Activated T-helper 17 cell treated with anti-CD3 and anti-CD28 coated beads, Interleukin-2, amount 50 U/mL, for 72 hours (primary cell): ENCODE measurements around the gene PLCH1. TPM values are rescaled to one million over a fixed set of nuclear protein-coding genes. Genes with fewer than 3 reads are reported as not detected.

Experiments used
- ATAC-seq: fragments of 150-1000 bp; cut with Tn5 transposase; replicated peaks from 2 replicates; pipeline ENCODE4 v1.10.0; 2021; ENCODE audit warnings: mild to moderate bottlenecking, moderate library complexity
- H3K27ac Mint-ChIP-seq: one replicate; pipeline ENCODE4 v1.8.0; 2022; ENCODE audit warnings: mixed read lengths
- H3K27me3 Mint-ChIP-seq: one replicate; pipeline ENCODE4 v1.8.0; 2022; ENCODE audit warnings: mixed read lengths
- H3K36me3 Mint-ChIP-seq: one replicate; pipeline ENCODE4 v1.8.0; 2022; ENCODE audit warnings: low read depth, mild to moderate bottlenecking, mixed read lengths
- H3K4me1 Mint-ChIP-seq: one replicate; pipeline ENCODE4 v1.8.0; 2022; ENCODE audit warnings: mixed read lengths
- H3K4me3 Mint-ChIP-seq: one replicate; pipeline ENCODE4 v1.8.0; 2022; ENCODE audit warnings: mild to moderate bottlenecking, mixed read lengths
- H3K9me3 Mint-ChIP-seq: one replicate; pipeline ENCODE4 v1.8.0; 2022; ENCODE audit warnings: mixed read lengths
- total RNA-seq, 2 donors: library from RNA; stranded (reverse); gene quantifications; one replicate each; pipeline ENCODE4 v1.2.3, GENCODE V29; 2022

The PLCH1 gene
- total RNA-seq, 2 donors from 2014 or later, result 0.24 TPM; not detected in 1

DNA sequence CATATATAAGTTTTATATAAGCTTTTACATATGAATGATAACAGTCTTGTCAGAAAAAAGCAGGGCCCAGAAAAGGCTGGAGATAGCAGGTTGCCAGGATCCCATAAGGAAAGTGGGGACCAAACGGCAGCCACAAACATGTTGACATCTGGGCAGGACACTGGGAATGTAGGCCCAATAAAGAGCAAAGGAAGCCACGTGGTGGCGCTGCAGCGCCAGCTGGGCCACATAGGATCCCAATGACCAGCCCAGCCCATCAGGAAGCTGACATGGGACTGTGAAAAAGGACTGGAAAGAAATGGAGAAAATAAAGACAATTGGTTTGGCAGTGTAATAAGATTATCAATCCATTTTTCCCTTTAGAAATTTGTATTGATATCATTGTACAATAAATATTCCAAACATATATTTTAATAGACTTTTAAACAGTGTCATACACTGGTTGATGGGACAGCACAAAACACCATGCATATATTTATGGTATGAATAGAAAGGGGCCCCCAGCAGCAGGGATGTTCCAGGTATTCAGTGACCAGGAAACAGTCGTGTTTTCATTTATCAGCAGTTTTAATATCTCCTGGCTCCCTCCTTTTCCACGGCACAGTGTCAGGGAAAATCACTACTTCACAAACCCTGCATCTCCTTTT lies 362.4 kb downstream of the PLCH1 start:
- H3K27me3 Mint-ChIP-seq, result peaks cover 11% of the 10 kb centered on the region
- no peaks in the 10 kb centered on the region for H3K9me3 Mint-ChIP-seq
- H3K4me1 Mint-ChIP-seq, result no peaks in the 10 kb centered on the region
- ATAC-seq, result no peak
- H3K27ac Mint-ChIP-seq, result no peak overlapping the region
- no peak overlapping the region for H3K4me3 Mint-ChIP-seq
- no peaks in the 10 kb centered on the region for H3K36me3 Mint-ChIP-seq

DNA sequence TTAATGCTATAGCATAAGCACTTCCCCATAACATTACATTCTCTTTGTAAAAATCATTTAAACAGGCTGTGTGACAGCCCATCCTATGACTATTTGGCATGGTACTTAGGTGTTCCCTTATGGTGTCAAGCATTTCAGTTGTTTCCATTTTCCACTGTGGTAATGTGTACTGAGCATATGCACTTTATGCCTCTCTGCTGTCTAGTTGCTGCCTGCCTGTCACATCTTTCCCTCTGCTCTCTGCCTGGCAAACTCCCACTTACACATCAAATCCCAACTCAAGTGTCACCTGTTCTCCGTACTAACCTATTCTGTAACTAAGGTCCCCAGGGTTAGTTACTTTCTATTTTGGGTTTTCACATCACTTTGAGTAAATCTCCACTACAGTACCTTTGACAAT lies 367.0 kb downstream of the PLCH1 start:
- no peaks in the 10 kb centered on the region for H3K4me1 Mint-ChIP-seq
- no peaks in the 10 kb centered on the region for H3K9me3 Mint-ChIP-seq
- no peak for ATAC-seq
- no peak overlapping the region for H3K27ac Mint-ChIP-seq
- H3K27me3 Mint-ChIP-seq, result peaks cover 5% of the 10 kb centered on the region
- H3K36me3 Mint-ChIP-seq, result no peaks in the 10 kb centered on the region
- no peak overlapping the region for H3K4me3 Mint-ChIP-seq

DNA sequence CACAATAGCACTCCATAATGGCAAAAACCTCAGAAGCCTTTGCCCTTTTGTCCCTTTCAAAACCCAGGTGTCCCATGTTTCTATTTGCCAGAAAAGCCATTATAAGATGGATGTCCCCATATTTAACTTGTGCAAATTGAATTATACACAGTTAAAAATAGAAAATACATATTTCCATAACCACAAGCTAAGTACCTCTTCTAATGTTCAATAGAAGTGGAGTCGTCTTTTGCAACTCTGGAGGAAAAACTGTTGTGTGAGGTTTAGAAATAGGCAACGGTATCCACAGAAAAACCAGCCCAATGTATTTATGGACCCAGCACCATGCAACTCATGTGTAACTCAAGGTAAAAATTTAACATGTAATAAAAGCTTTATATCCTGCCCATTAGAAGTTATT lies 367.8 kb downstream of the PLCH1 start:
- H3K4me3 Mint-ChIP-seq, result no peak overlapping the region
- no peak overlapping the region for H3K27ac Mint-ChIP-seq
- no peaks in the 10 kb centered on the region for H3K4me1 Mint-ChIP-seq
- H3K27me3 Mint-ChIP-seq, result peaks cover 5% of the 10 kb centered on the region
- H3K36me3 Mint-ChIP-seq, result no peaks in the 10 kb centered on the region
- no peaks in the 10 kb centered on the region for H3K9me3 Mint-ChIP-seq
- ATAC-seq, result no peak

DNA sequence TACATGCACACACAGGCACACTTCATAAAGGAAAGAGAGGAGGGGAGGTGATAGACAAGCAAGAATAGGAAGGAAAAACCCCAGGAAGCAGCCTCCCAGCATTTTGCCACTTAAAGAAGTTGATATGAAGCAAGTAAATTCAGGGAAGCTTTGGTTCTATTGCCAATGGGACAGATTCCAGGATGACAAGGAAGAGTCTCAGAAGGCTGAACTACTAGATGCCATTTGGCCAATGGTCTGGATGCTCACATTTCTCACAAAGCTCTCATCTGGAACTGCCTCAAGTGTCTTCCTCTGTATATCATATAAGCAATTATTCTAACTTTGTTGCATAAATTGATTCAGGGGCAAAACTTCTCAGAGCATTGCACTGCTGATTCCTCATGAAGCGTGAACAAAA lies 372.6 kb downstream of the PLCH1 start:
- Mint-ChIP-seq H3K4me1 (no peaks in the 10 kb centered on the region), H3K4me3 (no peak overlapping the region), H3K27me3 (no peaks in the 10 kb centered on the region), H3K9me3 (no peaks in the 10 kb centered on the region), H3K36me3 (no peaks in the 10 kb centered on the region), H3K27ac (no peak overlapping the region)
- no peak for ATAC-seq

DNA sequence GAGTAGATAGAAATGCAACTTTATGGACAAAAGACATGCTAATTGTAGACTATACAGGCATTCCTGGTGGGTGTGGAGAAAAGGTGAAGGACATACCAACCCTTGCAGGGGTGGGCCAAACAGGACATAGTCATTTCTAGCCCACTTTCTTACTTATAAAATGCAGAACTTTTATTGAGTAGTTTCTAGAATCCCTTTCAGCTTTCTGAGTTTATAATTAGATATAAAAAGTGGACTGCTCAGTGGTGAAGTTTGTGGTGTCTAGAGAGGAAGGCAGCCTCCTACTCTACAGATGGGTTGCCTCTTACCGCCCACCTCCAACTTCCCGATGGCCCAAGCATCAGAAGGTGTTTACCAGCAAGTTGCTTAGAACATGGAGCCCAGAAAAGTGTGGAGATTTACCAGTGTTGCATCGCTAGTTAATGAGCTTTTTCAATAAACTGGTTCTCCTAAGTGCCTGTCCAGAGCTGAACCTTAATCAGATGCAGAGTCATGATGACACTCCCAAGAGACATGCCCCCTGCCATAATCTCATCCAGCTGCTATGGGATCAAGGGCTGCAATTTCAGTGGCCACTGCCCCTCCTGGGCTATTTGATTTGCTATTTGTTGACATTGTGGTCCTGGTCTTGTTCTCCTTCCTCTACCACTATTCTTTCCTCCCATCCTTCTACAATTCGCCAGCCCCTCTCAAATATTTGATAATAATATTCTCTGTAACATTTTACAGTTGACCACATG lies 373.9 kb downstream of the PLCH1 start:
- no peak overlapping the region for H3K27ac Mint-ChIP-seq
- no peaks in the 10 kb centered on the region for H3K9me3 Mint-ChIP-seq
- ATAC-seq, result no peak
- H3K4me3 Mint-ChIP-seq, result no peak overlapping the region
- H3K4me1 Mint-ChIP-seq, result no peaks in the 10 kb centered on the region
- H3K27me3 Mint-ChIP-seq, result no peaks in the 10 kb centered on the region
- no peaks in the 10 kb centered on the region for H3K36me3 Mint-ChIP-seq

DNA sequence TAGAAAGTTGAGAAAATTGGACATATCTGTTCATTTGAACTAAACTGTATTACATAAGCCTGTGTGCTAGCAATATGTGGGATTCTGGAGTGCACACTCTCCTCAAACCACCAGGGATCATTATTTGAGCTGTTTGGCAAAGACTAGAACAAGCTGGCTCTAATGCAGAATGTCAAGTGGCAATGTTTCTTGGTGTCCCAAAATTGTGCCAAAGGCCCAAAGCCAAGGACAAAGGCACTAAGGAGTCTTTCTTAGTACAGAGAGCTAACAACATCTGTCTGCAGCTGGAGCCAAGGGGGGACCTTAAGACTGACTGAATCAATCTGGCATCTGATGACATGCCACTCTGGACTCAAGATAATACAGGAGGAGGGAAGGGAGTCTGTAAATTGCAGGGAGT lies 374.7 kb downstream of the PLCH1 start:
- H3K36me3 Mint-ChIP-seq, result no peaks in the 10 kb centered on the region
- H3K27me3 Mint-ChIP-seq, result no peaks in the 10 kb centered on the region
- H3K9me3 Mint-ChIP-seq, result no peaks in the 10 kb centered on the region

DNA sequence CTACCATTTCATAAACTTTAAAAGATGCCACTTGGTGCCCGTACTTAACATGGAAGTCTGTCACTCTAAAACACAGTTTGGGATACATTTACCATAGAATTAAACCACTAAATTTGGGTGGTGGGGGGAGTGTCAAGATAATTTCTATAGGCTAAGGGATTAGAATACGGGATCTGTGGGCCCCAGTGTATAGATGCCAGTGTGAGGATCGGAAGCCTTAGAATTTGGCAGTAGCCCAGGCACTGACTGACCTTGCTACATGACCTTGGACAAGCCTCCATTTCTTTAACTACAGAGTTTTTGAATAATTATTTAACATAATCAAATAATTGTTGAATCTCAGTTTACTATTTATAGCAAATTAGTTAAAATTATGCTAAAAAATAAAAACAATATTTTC lies 375.1 kb downstream of the PLCH1 start:
- Mint-ChIP-seq H3K4me1 (no peaks in the 10 kb centered on the region), H3K36me3 (no peaks in the 10 kb centered on the region), H3K27ac (no peak overlapping the region), H3K4me3 (no peak overlapping the region), H3K9me3 (no peaks in the 10 kb centered on the region), H3K27me3 (no peaks in the 10 kb centered on the region)
- no peak for ATAC-seq

More for the DNA sequence above, 374.7 kb downstream of the PLCH1 start:
- Mint-ChIP-seq H3K4me3 (no peak overlapping the region), H3K4me1 (no peaks in the 10 kb centered on the region), H3K27ac (no peak overlapping the region)
- no peak for ATAC-seq

DNA sequence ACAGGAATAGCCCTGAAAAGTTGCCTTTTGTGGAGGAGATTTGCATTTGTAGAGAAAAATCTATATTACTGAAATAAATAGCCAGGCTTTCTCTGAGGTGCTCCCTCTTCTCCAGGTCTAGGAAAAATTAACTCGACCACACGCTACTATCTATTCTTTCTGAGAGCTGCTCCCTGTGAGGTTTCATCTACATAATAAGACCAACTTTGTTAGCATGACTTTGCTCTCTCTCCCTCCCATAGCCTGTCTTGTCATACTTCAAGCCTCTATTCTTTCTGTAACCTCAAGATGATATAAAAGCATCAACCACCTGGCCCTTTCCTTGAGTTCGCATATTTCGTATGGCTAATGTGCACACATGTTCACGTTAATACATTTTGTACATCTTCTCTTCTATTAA lies 375.6 kb downstream of the PLCH1 start:
- Mint-ChIP-seq H3K4me3 (no peak overlapping the region), H3K4me1 (no peaks in the 10 kb centered on the region), H3K27me3 (no peaks in the 10 kb centered on the region), H3K9me3 (peaks cover 2% of the 10 kb centered on the region), H3K36me3 (no peaks in the 10 kb centered on the region), H3K27ac (no peak overlapping the region)
- no peak for ATAC-seq

DNA sequence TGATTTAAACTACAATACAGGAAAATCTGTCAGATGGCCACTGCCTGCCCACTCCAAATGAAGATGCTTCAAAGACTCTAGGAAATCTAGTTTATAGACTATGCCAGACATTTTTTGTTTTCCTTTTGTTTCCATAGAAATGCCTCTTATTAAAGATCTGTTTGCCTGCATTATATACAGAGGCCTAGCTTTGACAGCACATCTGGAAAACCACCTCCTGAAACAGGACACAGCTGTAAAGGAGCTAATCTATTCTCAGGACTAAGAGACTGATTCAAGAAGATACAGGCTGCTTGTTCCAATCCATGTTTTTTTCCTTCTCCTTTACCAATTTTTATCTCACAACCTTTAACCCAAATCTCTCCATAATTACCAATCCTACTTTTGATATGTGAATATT lies 376.1 kb downstream of the PLCH1 start:
- H3K36me3 Mint-ChIP-seq, result no peaks in the 10 kb centered on the region
- H3K4me1 Mint-ChIP-seq, result no peaks in the 10 kb centered on the region
- no peaks in the 10 kb centered on the region for H3K27me3 Mint-ChIP-seq
- H3K27ac Mint-ChIP-seq, result no peak overlapping the region
- H3K9me3 Mint-ChIP-seq, result peaks cover 4% of the 10 kb centered on the region
- no peak for ATAC-seq
- no peak overlapping the region for H3K4me3 Mint-ChIP-seq

DNA sequence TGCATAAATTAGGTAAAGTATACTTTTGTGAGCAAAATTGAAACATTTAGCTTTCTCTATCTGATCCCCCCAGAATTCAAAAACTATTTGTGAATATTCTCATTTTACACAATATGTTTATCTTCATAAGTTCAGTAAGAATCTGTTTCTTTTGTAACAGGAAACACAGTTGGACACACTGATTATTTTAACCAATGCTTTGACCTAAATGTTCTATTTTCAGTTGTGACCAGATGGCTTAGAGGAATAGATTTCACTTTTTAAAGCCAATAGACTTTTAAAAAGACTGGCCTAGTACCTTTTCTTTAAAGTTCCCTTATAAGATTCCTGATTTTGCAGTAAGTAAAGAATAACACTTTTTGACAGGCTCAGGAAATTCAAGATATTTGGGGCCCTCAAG lies 377.4 kb downstream of the PLCH1 start:
- peaks cover 4% of the 10 kb centered on the region for H3K9me3 Mint-ChIP-seq
- H3K4me3 Mint-ChIP-seq, result no peak overlapping the region
- H3K36me3 Mint-ChIP-seq, result no peaks in the 10 kb centered on the region
- no peak overlapping the region for H3K27ac Mint-ChIP-seq
- no peak for ATAC-seq
- no peaks in the 10 kb centered on the region for H3K27me3 Mint-ChIP-seq
- H3K4me1 Mint-ChIP-seq, result no peaks in the 10 kb centered on the region

DNA sequence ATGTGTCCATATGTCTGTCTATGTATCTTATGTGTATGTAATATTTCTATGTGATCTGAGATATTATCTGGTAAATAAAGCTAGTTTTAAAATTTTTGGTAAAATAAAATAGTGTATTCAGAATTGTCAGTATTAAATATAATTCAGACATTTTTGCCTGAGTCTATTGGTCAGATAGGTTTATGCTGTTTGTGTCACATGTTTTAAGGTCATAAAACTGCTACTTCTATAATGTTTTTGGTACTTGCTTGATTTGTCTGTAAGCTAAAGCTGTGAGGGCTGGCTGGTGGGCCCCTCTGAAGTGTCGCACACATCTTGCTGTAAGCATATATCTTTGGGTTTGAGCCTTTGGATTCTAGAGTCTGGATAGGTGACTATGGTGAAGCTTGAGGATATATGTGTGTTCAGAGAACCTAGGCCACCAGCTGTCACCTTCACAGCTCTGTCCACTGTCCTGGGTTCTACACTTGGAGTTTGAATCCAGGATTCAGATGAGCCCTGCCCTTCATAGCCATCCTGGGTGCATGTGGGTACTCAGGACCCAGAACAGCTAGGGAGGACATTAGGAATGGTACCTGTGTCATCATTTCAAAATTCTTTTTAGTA lies 379.6 kb downstream of the PLCH1 start:
- H3K27me3 Mint-ChIP-seq, result no peaks in the 10 kb centered on the region
- no peaks in the 10 kb centered on the region for H3K36me3 Mint-ChIP-seq
- H3K27ac Mint-ChIP-seq, result no peak overlapping the region
- H3K4me3 Mint-ChIP-seq, result no peak overlapping the region
- no peak for ATAC-seq
- no peaks in the 10 kb centered on the region for H3K4me1 Mint-ChIP-seq
- peaks cover 4% of the 10 kb centered on the region for H3K9me3 Mint-ChIP-seq

DNA sequence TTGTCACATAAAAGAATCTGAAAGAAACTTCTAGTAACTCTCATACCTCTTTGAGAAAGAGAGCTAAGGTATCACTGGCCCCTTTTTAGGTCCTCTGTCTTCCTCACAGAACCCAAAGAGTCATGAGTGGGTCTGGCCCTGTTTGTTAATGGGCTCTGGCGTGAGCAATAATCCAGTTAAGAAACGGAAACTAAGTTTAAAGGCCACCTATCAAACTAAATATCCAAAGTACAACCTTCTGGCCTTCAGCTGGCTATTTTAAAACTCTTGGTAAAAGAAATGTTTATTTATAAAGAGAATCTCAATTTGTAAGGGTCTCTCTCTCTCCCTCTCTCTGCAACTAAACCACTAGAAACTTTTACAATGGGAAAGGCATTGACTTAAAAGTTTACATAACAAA lies 380.4 kb downstream of the PLCH1 start:
- Mint-ChIP-seq H3K4me1 (no peaks in the 10 kb centered on the region), H3K9me3 (peaks cover 4% of the 10 kb centered on the region), H3K27me3 (no peaks in the 10 kb centered on the region), H3K36me3 (no peaks in the 10 kb centered on the region), H3K4me3 (no peak overlapping the region), H3K27ac (no peak overlapping the region)
- no peak for ATAC-seq

DNA sequence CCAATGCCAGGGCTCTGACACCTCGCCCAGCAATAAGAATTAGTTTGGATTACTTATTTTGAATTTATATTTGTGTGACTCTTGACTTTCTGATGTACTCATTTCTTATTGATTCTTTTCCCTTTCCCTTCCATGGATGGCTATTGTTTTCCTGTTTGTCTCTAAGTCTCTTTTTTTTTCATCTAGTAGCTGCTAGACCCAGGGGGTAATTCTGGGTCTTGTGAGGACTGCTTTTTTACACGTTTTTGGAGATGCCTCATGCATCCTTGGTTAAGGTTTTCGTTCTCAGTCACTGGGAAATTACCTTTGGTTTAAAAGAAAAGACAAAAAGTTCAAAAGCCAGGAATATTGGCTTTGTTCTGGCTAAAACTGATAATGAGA lies 381.2 kb downstream of the PLCH1 start:
- no peak overlapping the region for H3K27ac Mint-ChIP-seq
- no peaks in the 10 kb centered on the region for H3K4me1 Mint-ChIP-seq
- H3K9me3 Mint-ChIP-seq, result peaks cover 4% of the 10 kb centered on the region
- no peak for ATAC-seq
- no peaks in the 10 kb centered on the region for H3K27me3 Mint-ChIP-seq
- no peaks in the 10 kb centered on the region for H3K36me3 Mint-ChIP-seq
- H3K4me3 Mint-ChIP-seq, result no peak overlapping the region

DNA sequence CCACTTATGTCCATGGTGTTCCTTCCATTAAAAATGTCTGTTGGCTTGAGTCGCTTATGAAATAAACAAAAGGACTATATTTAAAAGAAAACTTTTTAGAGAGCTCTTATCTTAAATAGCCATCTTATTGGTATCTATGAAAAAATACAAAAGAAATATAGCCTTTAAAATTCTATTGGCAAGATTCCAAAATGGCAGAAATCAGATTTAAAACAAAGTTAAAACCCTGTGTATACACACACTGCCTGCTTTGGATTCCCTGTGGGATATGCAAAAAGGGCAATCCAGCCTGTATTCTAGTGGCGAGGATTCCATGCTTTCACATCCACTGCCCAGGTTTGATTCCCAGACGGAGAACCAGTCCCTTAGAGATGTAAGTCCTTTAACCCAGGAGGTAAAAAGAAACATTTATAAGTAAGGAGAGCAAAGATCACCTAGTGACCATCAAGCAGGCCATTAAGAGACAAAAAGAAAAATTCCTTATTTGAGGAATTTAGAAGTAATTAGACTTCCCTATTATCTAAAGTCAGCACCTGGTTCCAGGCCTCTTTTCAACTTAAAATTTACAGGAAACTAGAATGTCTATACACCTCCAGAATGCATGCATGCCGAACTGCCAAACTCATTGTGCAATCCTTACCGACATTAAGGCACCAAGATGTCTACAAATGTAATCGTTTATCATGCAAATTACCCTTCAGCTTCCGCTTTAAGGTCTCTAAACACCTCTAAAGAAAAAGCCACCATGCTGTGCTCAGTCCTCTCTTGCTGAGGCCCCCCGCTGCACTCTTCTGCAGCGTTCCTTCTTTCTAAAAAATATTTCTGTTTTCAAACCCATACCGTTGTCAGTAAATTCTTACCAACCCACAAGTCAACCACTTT lies 381.8 kb downstream of the PLCH1 start:
- Mint-ChIP-seq H3K27ac (no peak overlapping the region), H3K4me3 (no peak overlapping the region), H3K9me3 (peaks cover 4% of the 10 kb centered on the region), H3K36me3 (no peaks in the 10 kb centered on the region), H3K27me3 (no peaks in the 10 kb centered on the region), H3K4me1 (no peaks in the 10 kb centered on the region)
- no peak for ATAC-seq
